Renal cortex interstitium (tissue), 15 donors: Measurements from ENCODE around the gene NCOA7. TPM values are rescaled to one million over a fixed set of nuclear protein-coding genes. Genes with fewer than 3 reads are reported as not detected.

Experiments
- DNase-seq, 11 donors: peaks; one replicate each; pipeline ENCODE4 v3.0.0-alpha.2; 2013; ENCODE audit warnings: low read depth in 9 of 11, low spot score in 4 of 11; ENCODE audit errors: extremely low read depth in 1 of 11
- long read RNA-seq, 16 experiments: transcript quantifications; one replicate each; lab custom pipeline, GENCODE V29; 2026
- polyA plus RNA-seq, 3 donors: library from polyadenylated mRNA; unstranded; fragments of 120-200 nt; gene quantifications; one replicate each; pipeline ENCODE4 v1.2.1, GENCODE V29; 2013; ENCODE audit not compliant: insufficient read length in 3 of 3

The NCOA7 gene, protein sequence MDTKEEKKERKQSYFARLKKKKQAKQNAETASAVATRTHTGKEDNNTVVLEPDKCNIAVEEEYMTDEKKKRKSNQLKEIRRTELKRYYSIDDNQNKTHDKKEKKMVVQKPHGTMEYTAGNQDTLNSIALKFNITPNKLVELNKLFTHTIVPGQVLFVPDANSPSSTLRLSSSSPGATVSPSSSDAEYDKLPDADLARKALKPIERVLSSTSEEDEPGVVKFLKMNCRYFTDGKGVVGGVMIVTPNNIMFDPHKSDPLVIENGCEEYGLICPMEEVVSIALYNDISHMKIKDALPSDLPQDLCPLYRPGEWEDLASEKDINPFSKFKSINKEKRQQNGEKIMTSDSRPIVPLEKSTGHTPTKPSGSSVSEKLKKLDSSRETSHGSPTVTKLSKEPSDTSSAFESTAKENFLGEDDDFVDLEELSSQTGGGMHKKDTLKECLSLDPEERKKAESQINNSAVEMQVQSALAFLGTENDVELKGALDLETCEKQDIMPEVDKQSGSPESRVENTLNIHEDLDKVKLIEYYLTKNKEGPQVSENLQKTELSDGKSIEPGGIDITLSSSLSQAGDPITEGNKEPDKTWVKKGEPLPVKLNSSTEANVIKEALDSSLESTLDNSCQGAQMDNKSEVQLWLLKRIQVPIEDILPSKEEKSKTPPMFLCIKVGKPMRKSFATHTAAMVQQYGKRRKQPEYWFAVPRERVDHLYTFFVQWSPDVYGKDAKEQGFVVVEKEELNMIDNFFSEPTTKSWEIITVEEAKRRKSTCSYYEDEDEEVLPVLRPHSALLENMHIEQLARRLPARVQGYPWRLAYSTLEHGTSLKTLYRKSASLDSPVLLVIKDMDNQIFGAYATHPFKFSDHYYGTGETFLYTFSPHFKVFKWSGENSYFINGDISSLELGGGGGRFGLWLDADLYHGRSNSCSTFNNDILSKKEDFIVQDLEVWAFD
- polyA plus RNA-seq: 10 to 100 TPM; 41.2 to 55.2 (median 47.1) TPM
- long read RNA-seq, donor 1, full-length matches to known transcripts: 5 of 15 reads
- long read RNA-seq, donor 1, partial matches to known transcripts: 10 of 15 reads
- long read RNA-seq, donor 1, other reads (novel, unspliced or antisense): 0 of 15 reads
- long read RNA-seq, donor 2, full-length matches to known transcripts: 6 of 6 reads
- long read RNA-seq, donor 2, partial matches to known transcripts: 0 of 6 reads
- long read RNA-seq, donor 2, other reads (novel, unspliced or antisense): 0 of 6 reads
- long read RNA-seq, donor 3, full-length matches to known transcripts: 10 of 16 reads
- long read RNA-seq, donor 3, partial matches to known transcripts: 0 of 16 reads
- long read RNA-seq, donor 3, other reads (novel, unspliced or antisense): 6 of 16 reads
- long read RNA-seq, donor 4, partial matches to known transcripts: 13 of 16 reads
- long read RNA-seq, donor 4, other reads (novel, unspliced or antisense): 0 of 16 reads
- long read RNA-seq, donor 5: 0 reads
- long read RNA-seq, donor 6, full-length matches to known transcripts: 4 of 4 reads
- long read RNA-seq, donor 6, partial matches to known transcripts: 0 of 4 reads
- long read RNA-seq, donor 6, other reads (novel, unspliced or antisense): 0 of 4 reads
- long read RNA-seq, donor 7, full-length matches to known transcripts: 3 of 3 reads
- long read RNA-seq, donor 7, partial matches to known transcripts: 0 of 3 reads
- long read RNA-seq, donor 7, other reads (novel, unspliced or antisense): 0 of 3 reads
- long read RNA-seq, donor 8: 0 reads
- long read RNA-seq, donor 9, partial matches to known transcripts: 0 of 1 reads
- long read RNA-seq, donor 9, other reads (novel, unspliced or antisense): 0 of 1 reads
- long read RNA-seq, donor 10, full-length matches to known transcripts: 3 of 3 reads
- long read RNA-seq, donor 10, partial matches to known transcripts: 0 of 3 reads
- long read RNA-seq, donor 10, other reads (novel, unspliced or antisense): 0 of 3 reads
- long read RNA-seq, donor 11, full-length matches to known transcripts: 3 of 10 reads
- long read RNA-seq, donor 11, partial matches to known transcripts: 7 of 10 reads
- long read RNA-seq, donor 11, other reads (novel, unspliced or antisense): 0 of 10 reads
- long read RNA-seq, donor 12, partial matches to known transcripts: 6 of 7 reads
- long read RNA-seq, donor 12, other reads (novel, unspliced or antisense): 0 of 7 reads
- long read RNA-seq, donor 13: 0 reads
- long read RNA-seq, donor 14, partial matches to known transcripts: 0 of 5 reads
- long read RNA-seq, donor 14, other reads (novel, unspliced or antisense): 0 of 5 reads
- long read RNA-seq, donor 15, full-length matches to known transcripts: 1 of 1 reads
- long read RNA-seq, donor 15, partial matches to known transcripts: 0 of 1 reads
- long read RNA-seq, donor 15, other reads (novel, unspliced or antisense): 0 of 1 reads
- long read RNA-seq, donor 16, full-length matches to known transcripts: 9 of 22 reads
- long read RNA-seq, donor 16, partial matches to known transcripts: 8 of 22 reads
- long read RNA-seq, donor 16, other reads (novel, unspliced or antisense): 5 of 22 reads

DNA sequence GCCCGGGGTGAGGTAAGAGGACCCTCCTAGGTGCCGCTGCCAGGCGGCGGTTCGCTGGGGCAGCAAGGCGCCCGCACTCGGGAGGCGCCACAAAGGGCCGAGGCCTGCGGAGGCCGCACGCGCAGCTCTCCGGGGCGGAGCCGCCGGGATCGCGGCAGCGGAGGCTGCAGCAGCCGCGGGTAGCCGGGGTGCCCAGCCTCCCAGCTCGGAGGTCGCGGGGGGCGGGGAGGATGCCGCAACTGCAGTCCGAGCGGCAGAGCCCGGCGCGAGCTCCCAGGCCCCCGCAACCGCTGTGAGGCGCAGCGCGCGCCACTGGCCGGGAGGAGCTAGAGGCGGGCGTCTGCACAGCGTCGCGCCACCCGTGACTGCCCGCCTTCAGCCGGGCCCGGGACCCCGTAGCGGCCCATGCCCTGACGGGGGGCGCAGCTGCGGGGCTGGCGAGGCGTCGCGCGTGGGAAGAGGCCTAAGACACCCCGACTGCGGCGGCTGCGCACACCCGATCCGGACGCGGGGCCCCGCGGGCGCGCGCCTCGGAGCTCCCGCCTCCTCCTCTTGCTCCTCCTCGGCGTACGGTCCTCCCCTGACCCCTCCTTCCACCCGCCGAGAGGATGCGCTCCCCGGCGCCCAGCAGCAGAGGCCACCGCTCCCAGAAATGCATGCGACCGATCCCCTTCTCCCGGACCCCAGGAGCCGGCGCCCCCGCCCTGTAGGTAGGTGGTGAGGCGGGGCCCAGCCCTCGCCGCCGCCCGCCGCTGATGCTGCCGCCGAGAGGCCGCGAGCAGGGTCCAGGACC lies at the start of gene NCOA7:
Gene NCOA7, plus strand, starts transcription at position 603 of the 793 bp plus-strand sequence. CDS start 24,395 bp downstream, outside the sequence.
- peak in 10 of 11 donors; percentile 58 to 81 (median 71) for DNase-seq

DNA sequence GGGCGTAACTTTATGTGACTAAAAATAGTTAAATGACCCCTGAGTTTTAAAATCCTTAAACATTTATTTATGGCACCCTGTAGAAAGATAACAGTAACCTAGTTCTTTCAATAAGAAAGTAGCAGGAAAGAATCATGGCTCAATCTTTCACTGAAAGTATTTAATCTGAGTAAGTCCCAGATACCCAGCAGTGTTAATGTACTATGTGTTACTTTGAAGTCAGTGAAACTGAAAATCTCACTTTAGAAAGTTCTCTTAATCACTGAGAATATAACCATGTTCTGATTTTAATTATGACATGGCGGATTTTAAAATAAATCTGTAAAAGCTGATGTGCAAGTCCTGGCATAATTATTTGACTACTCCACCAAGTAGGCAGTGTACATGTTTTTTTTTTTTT lies 49.4 kb upstream of the NCOA7 start:
- no peak for DNase-seq

DNA sequence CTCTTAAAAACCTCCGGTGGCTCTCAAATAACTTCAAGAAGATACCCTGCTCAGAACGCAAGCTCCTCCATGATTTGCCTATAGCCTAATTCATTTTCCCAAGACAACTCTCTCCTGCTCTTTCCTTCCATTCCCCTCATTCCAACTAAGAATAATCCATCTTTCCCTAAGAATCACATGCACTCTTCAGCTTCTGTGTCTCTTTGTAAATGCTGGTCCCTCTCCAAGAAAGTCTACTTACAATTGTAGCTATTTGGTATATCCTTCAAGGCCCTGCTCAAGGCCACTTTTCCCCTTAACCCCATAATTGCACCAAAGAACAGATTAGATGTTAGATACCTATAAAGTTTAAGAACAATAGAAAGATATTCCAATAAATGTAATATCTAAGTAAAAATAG lies 48.7 kb upstream of the NCOA7 start:
- no peak for DNase-seq

DNA sequence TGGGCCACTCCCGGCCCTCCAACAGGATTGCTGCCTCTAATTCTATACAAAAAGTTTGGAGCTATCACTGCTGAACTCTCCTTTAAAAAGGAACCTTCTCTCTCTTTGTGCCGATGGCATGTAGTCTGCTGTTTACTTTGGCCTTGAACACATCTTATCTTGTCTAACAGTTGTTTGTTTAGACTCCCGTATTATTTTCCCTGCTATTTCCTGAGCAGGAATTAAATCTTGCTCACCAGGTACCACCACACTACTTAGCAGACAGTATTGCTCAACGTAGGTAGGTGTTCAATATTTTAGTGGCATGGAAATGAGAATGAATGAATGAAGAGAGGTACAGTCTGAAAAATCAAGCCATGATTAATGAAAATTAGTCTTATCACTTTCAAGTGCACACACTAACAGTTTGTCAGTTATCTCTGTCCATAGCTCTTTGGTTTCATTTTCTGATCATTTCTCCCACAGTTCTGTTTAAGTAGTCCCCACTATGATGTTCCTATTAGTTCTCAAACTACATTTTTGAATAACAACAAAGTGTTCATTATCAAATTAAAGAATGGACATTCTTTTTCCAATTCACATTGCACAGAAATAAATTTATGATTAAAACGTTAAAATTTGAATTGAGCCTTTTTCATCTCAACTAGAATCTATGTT lies 48.2 kb upstream of the NCOA7 start:
- no peak for DNase-seq

DNA sequence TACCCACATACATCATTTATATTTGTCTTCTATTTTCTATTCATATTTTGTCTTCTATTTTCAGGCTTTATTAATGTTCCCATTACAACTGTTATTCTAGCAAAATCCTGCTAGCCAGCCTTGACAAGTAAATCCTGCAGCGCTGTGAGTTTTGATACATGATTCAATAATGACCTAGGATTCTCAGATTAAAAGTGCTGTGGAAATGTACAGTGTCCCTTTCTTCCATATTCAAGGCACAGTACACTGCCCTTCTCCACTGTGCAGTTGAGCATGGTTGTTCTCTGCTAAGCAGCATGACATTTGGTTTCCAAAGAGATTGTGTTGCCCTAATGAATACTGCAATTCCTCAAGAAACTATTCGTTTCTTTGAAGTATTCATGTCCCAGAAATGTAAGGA lies 47.2 kb upstream of the NCOA7 start:
- no peak for DNase-seq

DNA sequence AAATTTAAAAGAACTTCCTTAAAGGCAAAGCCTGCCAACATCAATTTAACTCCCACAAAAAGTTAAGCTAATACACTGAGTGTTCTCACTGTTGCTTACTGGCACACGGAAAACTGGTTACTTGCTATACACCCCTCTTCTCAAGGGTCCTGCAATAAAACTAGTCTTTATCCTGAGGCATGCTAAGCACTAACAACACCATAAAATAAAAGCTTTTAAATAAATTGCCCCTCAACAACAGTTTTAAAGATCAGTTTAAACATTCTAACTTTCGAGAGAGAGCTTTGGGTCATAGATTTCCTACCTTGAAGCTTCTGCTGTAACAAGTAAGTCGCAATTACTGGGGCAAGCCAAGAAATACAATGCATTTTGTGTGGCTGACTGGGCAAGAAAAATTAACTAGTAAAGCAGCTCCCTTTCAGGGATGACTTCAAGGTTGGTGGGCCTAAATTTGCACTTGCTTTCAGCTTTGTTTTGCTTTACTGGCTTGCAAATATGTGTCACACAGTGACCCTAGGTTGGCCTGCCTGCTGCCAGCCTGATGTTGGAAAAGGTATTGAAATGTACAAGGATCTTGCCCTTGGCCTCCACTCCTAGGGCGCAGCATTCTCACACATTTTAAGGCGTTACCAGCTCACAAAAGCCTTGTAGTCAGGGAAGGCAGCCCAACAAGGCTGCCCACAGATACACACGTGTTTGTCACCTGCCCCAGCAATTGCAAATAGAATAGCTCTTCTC lies 45.3 kb upstream of the NCOA7 start:
- no peak for DNase-seq

DNA sequence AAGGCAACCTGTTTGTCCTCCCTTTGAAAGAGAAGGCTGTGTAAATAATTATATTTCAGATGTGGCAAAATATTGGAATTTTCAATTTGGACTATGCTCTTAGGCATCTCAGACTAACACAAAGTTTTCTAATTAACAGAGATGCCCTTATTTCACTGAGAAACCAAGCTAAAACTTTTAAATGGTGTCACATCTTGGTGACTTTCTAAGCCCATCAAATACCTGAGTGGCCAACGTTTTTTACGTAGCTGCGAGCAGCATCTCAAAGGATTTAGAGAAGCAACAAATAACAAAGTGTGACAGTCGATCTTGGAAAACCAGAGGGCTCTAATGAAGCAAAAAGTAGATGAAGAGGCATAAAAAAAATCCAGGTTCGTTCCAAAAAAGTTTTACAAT lies 44.7 kb upstream of the NCOA7 start:
- no peak for DNase-seq

DNA sequence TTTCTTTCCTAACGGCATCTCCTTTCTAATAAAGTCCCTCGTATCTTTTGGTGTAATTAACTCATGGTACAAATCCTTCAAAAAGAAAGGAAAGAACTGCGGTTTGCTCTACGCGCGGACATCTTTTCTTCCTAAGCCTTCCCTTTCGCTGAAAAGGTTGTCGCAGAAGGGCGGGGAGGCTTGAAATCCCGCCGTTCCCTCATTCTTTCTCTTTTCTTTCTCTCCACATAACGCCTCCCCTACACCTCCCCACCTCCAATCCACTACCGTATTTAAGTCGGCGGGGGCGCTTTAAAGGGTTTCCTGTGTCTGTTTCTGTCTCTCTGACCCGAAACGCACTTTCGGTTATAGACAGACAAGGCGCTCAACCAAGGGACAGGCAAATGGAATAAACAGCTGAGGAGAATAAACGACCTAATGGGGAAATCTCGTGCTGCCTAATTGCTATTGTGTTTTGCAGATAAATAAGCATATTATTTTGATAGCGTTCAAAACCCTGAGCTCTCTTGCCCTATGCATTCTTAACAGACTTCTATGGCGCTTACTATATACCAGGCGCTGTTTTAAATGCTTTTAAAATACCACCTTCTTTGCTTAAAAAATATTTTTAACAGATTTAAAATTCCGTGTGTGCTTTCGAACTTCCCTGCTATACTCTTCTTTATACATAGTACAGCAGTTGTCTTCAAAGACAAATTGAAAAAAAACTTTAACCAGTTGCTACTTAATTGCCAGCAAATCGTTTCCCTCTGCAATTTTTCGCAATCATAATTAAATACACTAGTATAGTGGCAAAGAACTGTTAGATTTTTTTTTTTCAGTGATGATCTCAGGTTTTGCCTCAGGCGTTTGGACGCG lies 43.8 kb upstream of the NCOA7 start:
- DNase-seq: peak in 5 of 11 donors; percentile 41 to 67 (median 42)

DNA sequence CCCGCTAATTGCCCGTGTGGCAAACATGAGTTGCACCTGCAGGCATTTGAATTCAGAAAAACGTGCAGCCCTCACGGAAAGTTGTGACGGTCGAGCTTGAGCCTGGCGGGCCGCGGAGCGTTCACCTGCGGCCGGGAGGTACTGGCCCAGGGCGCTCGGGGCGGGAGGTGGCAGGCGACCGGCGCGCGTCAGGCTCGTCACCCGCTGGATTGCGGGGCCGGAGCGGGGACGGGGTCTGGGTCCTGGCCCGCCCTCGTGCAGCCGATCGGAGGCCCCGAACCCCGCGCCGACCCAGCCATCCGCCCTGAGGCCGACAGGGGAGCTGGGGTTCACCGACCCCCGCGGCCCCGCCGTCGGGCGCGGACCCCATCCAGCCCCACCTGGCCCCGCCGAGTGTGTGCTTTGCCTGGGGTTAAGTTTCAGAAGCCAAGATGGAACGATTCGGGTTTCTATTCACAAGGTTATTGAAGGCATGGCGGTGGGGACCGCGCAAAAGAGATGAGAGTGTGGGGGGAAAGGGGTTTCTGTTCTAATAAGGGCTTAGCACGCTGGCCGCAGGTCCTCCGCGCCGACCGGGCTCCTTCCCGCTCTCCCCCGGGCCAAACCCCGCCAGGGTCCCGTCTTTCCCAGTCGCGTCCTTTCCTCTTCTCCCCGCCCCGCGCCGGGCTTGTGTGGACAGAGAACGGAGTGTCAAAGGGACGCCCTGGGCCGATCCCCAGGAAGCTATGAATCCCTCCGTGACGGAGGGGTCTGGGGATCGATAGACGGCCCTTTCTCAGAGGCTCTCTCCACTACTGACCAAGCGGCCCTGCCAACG lies 43.0 kb upstream of the NCOA7 start:
- DNase-seq: peak in 1 of 11 donors; percentile 23

DNA sequence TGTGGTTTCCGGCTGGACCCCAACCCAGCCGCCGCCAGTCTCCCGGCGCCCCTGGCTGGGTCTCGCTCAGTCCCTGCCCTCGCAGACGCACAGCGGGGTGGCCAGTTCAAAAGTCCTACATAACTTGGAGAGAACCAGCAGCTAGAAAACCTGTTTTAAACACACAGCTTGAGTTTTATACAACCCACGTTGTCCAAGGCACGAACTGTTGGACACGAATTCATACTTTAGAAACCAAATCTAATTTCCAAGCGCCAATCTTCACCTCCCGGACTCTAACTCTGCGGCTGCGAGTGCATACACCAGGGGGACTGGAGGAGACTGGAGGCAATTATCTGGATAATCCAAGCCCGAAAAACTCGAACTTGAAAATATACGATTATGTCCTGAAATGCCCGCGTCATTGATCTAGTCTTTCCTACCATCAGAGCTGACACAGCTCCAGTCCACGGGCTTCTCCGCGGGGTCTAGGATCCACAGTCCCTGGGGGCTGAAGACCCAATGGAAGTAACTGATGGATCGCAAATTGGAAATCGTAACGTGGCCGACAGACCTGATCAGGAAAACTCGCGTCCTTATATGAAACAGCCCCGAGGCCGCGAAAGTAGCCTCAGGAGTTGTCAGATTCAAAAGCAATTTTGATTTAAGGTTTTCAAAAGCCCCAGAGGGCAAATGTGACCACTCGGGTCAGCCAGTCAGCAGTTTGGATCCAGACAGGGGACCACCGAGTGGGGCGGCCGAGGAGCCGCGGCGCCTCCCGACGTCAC lies 42.2 kb upstream of the NCOA7 start:
- peak in 2 of 11 donors; percentile 20 to 26 for DNase-seq

DNA sequence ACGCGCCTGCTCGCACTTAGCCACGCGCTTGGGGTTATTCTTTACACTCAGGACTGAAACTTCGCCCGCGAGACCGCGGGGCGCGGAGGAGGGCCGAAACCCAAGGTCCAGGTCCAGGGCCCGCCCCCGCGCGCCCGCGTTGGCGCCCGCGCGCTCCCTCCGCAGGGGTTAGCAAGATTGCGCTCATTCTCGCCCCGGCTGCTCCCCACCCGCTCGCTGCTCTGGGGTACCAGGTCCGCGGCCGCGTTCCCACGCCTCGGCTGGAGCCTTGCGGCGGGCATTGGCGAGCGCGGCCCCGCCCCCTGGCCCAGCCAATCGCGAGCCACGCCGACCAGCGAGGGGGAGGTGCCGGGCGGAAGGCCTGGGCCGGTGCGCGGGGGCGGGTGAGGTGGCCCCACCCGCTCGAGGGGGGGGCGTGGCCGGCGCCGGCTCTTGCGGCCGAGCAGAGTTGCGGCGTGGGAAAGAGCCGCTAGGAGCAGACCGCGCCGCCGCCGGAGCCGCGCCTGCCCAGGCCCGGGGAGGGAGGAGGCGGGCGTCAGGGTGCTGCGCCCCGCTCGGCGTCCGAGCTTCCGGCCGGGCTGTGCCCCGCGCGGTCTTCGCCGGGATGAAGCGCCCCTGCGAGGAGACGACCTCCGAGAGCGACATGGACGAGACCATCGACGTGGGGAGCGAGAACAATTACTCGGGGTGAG lies 41.4 kb upstream of the NCOA7 start, which contains the start of gene HEY2:
Gene HEY2, plus strand, starts transcription at position 460 of the 692 bp plus-strand sequence. Its CDS starts 145 bp downstream, at position 605.
- DNase-seq: peak in 10 of 11 donors; percentile 51 to 88 (median 81)
